Measurements from ENCODE around the gene PFKFB3. TPM values are rescaled to one million over a fixed set of nuclear protein-coding genes. Genes with fewer than 3 reads are reported as not detected.

The PFKFB3 gene
- total and polyA plus RNA-seq, 9 of the 15 experiments (the other 6 are each of a cell fraction or from before 2014, with no cell fraction given), result 0.46 to 21.6 (median 7.8) TPM

DNA sequence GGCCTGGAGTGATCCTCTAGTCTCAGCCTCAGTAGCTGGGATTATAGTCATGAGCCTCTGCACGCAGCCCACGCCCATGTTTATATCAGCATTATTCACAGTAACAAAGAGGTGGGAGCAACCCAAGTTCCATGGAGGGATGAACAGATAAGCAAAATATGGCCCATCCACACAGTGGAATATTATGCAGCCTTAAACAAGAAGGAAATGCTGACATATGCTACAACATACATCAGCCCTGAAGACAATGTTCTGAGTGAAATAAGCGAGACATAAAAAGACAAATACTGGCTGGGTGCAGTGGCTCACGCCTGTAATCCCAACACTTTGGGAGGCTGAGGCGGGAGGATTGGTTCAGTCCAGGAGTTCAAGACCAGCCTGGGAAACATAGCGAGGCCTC is 21.5 kb upstream of the PFKFB3 start:
- H3K9ac ChIP-seq (ENCODE audit: insufficient read depth in 1 of 2, low read depth in 2 of 2, low read length in 2 of 2), result no peak overlapping the region
- H3K9me1 ChIP-seq (ENCODE audit: control insufficient read depth, insufficient read depth, low read length), result peaks cover 3% of the 10 kb centered on the region
- H3K4me3 ChIP-seq, result no peak overlapping the region
- TF ChIP-seq ZNF316 (IDR thresholded peaks at IDR 0.05), result 0 out of 2 replicates have a peak, but pooled peaks have one; percentile 11
- TF ChIP-seq TBP (optimal IDR thresholded peaks at IDR 0.05; ENCODE audit: low read depth, low read length), result no peak
- TF ChIP-seq, protein P1, sequence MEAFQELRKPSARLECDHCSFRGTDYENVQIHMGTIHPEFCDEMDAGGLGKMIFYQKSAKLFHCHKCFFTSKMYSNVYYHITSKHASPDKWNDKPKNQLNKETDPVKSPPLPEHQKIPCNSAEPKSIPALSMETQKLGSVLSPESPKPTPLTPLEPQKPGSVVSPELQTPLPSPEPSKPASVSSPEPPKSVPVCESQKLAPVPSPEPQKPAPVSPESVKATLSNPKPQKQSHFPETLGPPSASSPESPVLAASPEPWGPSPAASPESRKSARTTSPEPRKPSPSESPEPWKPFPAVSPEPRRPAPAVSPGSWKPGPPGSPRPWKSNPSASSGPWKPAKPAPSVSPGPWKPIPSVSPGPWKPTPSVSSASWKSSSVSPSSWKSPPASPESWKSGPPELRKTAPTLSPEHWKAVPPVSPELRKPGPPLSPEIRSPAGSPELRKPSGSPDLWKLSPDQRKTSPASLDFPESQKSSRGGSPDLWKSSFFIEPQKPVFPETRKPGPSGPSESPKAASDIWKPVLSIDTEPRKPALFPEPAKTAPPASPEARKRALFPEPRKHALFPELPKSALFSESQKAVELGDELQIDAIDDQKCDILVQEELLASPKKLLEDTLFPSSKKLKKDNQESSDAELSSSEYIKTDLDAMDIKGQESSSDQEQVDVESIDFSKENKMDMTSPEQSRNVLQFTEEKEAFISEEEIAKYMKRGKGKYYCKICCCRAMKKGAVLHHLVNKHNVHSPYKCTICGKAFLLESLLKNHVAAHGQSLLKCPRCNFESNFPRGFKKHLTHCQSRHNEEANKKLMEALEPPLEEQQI (IDR thresholded peaks at IDR 0.05), result no peak
- TF ChIP-seq ZNF24 (IDR thresholded peaks at IDR 0.05), result no peak
- TF ChIP-seq ZNF41 (CRISPR knock-in tag; conservative IDR thresholded peaks at IDR 0.05), result no peak
- TF ChIP-seq MTA1 (IDR thresholded peaks at IDR 0.05; ENCODE audit: borderline replicate concordance), result no peak
- TF ChIP-seq PHF21A (IDR thresholded peaks at IDR 0.05; ENCODE audit: borderline replicate concordance, low read depth), result no peak
- TF ChIP-seq CREB3L1 (IDR thresholded peaks at IDR 0.05; ENCODE audit: borderline replicate concordance, low read depth), result no peak
- TF ChIP-seq MTF1 (CRISPR knock-in tag; IDR thresholded peaks at IDR 0.05; ENCODE audit: borderline replicate concordance), result no peak
- no peak for TF ChIP-seq KLF16 (IDR thresholded peaks at IDR 0.05)
- TF ChIP-seq BCOR (IDR thresholded peaks at IDR 0.05), result peak; percentile 58
- TF ChIP-seq MYNN (IDR thresholded peaks at IDR 0.05), result no peak
- no peak for TF ChIP-seq MYNN (CRISPR knock-in tag; IDR thresholded peaks at IDR 0.05)
- TF ChIP-seq NCOR1 (IDR thresholded peaks at IDR 0.05), result no peak
- no peak for TF ChIP-seq HOXB6 (CRISPR knock-in tag; IDR thresholded peaks at IDR 0.05; ENCODE audit: borderline replicate concordance)
- peak; percentile 93 for TF ChIP-seq ZNF146 (CRISPR knock-in tag; IDR thresholded peaks at IDR 0.05; ENCODE audit: unreplicated experiment)
- peak; percentile 44 for TF ChIP-seq RBM25 (IDR thresholded peaks at IDR 0.05; ENCODE audit: low read depth, low read length, severe bottlenecking)
- TF ChIP-seq ZNF121 (CRISPR knock-in tag; conservative IDR thresholded peaks at IDR 0.05), result 0 out of 2 replicates have a peak, but pooled peaks have one; percentile 12
- TF ChIP-seq LEF1 (IDR thresholded peaks at IDR 0.05), result no peak
- 0 out of 4 replicates have a peak, but pooled peaks of 1 of the 2 experiments have one; percentile 29 for TF ChIP-seq KDM1A (IDR thresholded peaks at IDR 0.05)
- no peak for TF ChIP-seq SRSF9 (IDR thresholded peaks at IDR 0.05; ENCODE audit: borderline replicate concordance, low read depth, low read length)
- no peaks in the 10 kb centered on the region for H3K36me3 ChIP-seq (ENCODE audit: control insufficient read depth, insufficient read depth, low read length)
- in situ Hi-C loops (cut with MboI) (no loop called here), intact Hi-C loops (cut with micrococcal nuclease) (no loop called here)
- no peak overlapping the region for H2AFZ ChIP-seq (ENCODE audit: low read depth, low read length)
- no peak overlapping the region for H3K4me2 ChIP-seq (ENCODE audit: insufficient read depth, low read length)
- no TSS peak for BruUV-seq (replicated peaks)
- DNase-seq (ENCODE audit: extremely low read depth in 1 of 4, low spot score in 3 of 4) (no peak), ATAC-seq (no peak), FAIRE-seq (no peak)
- no peaks in the 10 kb centered on the region for H3K9me3 ChIP-seq (replicated peaks; ENCODE audit: control insufficient read depth, insufficient read depth, low read depth, low read length)
- no peaks in the 10 kb centered on the region for H3K27me3 ChIP-seq (ENCODE audit: control insufficient read depth in 2 of 2, insufficient read depth in 2 of 2, low read length in 2 of 2)
- CTCF ChIA-PET (ENCODE audit: low intra/inter-chr PET ratio), result no interaction called here
- 85% methylated on average over 6 of the region's 6 CpGs for WGBS (ENCODE audit: insufficient coverage, low coverage, missing lambda C conversion rate)
- H3K4me1 ChIP-seq (replicated peaks in 1 of 2; ENCODE audit: control insufficient read depth in 2 of 2, insufficient read depth in 2 of 2, low read length in 2 of 2), result peaks cover 6 to 23% of the 10 kb centered on the region in 2 experiments; a peak in 3 of 5 replicates
- no peak overlapping the region for H3K27ac ChIP-seq (ENCODE audit: extremely low read depth, low read depth, low read length)
- H3K79me2 ChIP-seq (ENCODE audit: control insufficient read depth, insufficient read depth, low read length), result peaks cover 25% of the 10 kb centered on the region
- POLR2A ChIA-PET, result interaction anchor here (0.6 kb wide), 1 partner anchor 239 kb away, joined by 3 read pairs; no protein-coding TSS in a partner anchor
- H4K20me1 ChIP-seq (replicated peaks; ENCODE audit: control insufficient read depth, insufficient read depth, low read length), result peaks cover 43% of the 10 kb centered on the region
